NB4 (cell line): Measurements from ENCODE around the gene GPR108.

ENCODE experiments used
- DNase-seq: peaks from one replicate; pipeline ENCODE4 v3.0.0; 2010; ENCODE audit warnings: low read depth
- H3K4me3 ChIP-seq: one replicate; pipeline ENCODE4 v1.5.1; 2011; ENCODE audit warnings: mild to moderate bottlenecking, low read depth, low read length, moderate library complexity
- MYC ChIP-seq: IDR thresholded peaks from 2 replicates; pipeline ENCODE4 v1.6.1; 2011; ENCODE audit warnings: low read depth, low read length
- POLR2A ChIP-seq: IDR thresholded peaks from 2 replicates; pipeline ENCODE4 v1.6.1; 2011; ENCODE audit warnings: mild to moderate bottlenecking; ENCODE audit not compliant: insufficient read length; ENCODE audit errors: extremely low read depth
- TF ChIP-seq, protein P1 (sequence below): IDR thresholded peaks from one replicate; pipeline ENCODE4 v1.5.1; 2012; ENCODE audit warnings: low read depth, low read length
- TF ChIP-seq, protein P2 (sequence below): IDR thresholded peaks from 2 replicates; pipeline ENCODE4 v1.6.1; 2011; ENCODE audit warnings: low read depth, low read length

GPR108 gene

DNA sequence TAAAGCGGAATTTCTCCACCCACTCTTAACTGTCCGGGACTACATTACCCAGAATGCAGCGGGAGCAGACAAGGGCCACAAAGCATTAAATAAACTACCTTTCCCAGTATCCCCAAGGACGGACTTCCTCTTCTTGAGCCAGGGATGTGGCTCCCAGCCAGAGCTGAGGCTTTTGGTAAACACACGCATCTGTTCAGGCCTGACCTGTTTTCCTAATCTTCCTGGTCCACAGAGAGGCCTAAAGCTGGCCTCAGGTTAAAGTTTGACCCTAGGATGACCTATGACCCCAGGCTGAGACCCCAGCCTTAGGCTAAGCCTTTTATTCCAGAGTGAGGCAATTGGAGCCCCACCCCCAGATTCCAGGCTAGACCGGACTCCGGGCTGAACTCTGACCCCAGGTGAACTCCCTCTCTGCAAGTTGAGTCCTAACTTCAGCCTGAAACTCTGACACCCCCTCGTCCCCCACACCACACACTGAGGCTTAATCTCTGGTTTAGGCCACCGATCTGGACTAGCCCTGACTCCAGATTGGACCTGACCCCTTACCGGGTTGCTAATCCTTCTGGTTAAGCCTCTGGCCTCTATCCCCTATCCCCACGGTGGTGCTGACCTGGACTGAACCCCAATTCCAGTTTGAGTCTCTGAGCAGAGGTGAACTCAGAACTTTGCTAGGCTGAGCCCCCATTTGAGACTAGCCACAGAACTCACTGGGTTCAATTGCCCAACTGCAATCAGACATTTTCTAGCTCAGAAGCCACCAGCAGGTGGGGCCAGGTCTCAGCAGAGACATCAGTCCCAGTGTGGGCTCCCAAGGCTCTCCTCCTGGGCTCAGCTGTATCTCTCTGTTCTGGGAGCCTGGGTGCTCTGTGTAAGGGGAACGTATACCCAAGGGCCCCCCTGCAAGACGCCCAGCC is 750 bp upstream of the GPR108 start:
- TF ChIP-seq MYC = 0 out of 2 replicates have a peak, but pooled peaks have one; percentile 3
- no peak for TF ChIP-seq POLR2A
- TF ChIP-seq, protein P1, sequence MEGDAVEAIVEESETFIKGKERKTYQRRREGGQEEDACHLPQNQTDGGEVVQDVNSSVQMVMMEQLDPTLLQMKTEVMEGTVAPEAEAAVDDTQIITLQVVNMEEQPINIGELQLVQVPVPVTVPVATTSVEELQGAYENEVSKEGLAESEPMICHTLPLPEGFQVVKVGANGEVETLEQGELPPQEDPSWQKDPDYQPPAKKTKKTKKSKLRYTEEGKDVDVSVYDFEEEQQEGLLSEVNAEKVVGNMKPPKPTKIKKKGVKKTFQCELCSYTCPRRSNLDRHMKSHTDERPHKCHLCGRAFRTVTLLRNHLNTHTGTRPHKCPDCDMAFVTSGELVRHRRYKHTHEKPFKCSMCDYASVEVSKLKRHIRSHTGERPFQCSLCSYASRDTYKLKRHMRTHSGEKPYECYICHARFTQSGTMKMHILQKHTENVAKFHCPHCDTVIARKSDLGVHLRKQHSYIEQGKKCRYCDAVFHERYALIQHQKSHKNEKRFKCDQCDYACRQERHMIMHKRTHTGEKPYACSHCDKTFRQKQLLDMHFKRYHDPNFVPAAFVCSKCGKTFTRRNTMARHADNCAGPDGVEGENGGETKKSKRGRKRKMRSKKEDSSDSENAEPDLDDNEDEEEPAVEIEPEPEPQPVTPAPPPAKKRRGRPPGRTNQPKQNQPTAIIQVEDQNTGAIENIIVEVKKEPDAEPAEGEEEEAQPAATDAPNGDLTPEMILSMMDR = peak; percentile 47
- peak overlapping the region; percentile 25 for H3K4me3 ChIP-seq
- DNase-seq = peak; percentile 87

DNA sequence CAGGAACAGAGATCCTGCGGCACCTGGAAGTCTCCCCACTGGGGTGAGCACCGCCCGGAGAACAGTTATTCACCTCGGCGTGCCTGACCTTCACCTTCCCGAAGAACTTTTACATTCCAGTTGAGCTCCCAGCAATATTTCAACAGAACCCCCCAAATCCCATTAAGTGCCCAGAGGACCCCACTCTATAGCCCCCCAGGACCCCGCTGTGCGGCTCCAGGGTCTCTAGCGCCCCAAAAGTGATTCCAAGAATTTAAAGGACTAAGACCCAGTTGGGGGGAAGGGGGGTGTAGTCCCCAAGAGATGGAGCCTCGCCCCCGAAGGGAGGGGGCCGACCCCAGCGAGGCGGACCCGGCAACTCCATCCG is 480 bp downstream of the GPR108 start:
- TF ChIP-seq POLR2A = no peak
- TF ChIP-seq, protein P2, sequence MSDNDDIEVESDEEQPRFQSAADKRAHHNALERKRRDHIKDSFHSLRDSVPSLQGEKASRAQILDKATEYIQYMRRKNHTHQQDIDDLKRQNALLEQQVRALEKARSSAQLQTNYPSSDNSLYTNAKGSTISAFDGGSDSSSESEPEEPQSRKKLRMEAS = no peak
- TF ChIP-seq, protein P1 = no peak
- TF ChIP-seq MYC = no peak
- DNase-seq = no peak
- H3K4me3 ChIP-seq = peak overlapping the region; percentile 80

DNA sequence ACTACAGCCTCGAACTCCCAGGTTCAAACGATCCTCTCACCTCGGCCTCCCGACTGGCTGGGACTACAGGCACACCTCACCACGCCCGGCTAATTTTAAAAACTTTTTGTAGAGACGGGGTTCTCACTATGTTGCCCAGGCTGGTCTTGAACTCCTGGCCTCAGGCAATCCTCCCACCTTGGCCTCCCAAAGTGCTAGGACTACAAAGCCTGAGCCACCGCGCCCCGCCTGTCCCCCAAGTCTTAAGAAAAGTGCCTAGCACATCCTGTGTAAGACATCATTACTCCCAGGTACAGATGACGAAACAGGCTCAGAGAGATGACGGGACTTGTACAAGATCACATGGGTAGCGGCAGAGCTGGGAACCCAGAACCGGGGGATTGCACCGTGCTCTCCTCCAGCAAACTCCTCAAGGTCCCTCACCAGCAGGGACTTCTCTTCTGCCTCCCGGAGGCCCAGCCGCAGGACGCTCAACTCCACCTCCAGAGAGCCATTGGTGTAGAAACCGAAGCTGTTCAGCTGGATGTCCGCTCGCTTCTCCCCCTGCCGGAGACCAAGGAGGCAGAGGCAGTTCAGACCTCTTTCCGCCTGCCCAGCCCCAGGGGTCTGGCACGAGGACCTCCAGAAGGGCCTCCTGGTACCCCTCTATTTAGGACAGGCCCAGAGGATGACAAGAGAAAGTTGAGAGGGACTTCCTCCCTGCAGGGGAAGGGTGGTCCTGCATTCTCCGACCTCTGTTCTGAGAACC is 1.0 kb downstream of the GPR108 start:
- H3K4me3 ChIP-seq = peak overlapping the region; percentile 80
- peak; percentile 89 for DNase-seq
- TF ChIP-seq, protein P2 = peak; percentile 47; the same call in 1 of the 2 replicates
- TF ChIP-seq POLR2A (peak; percentile 38), MYC (peak; percentile 45; the same call in 1 of the 2 replicates)
- TF ChIP-seq, protein P1 = peak; percentile 45

DNA sequence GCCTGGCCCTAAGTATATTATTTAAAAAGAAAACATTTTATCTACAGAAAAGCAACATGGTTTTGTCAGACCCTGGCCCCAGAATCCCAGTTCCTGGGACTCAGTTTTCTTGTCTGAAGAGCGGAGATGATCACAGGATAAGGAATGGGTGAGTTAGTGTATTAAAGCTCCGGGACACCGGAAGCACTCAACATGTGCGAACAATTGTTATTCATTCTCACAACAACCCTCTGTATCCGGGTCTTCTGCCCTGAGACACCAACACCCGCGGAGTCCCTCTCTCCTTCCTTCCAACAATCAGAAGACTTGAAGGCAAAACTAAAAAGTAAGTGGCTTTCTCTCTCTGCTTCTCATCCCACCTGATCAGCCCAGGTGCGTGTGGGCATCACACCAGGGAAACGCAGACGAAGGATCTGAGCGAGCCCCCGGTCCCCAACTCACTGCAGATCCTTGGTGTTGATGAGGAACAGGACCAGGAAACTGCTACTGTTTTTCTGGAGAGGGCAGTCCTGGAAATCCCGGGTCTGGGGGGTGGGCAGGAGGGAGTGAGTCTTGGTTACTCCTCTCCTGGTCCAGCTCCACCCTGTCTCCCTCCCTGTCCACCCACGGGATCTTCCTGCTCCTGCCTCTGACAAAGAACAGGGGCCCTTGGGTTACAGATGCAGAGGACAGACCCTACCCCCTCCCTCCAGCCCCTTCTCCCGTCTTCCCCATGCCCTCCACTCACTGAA is 2.0 kb downstream of the GPR108 start:
- TF ChIP-seq, protein P2 = no peak
- no peak overlapping the region for H3K4me3 ChIP-seq
- DNase-seq = no peak

DNA sequence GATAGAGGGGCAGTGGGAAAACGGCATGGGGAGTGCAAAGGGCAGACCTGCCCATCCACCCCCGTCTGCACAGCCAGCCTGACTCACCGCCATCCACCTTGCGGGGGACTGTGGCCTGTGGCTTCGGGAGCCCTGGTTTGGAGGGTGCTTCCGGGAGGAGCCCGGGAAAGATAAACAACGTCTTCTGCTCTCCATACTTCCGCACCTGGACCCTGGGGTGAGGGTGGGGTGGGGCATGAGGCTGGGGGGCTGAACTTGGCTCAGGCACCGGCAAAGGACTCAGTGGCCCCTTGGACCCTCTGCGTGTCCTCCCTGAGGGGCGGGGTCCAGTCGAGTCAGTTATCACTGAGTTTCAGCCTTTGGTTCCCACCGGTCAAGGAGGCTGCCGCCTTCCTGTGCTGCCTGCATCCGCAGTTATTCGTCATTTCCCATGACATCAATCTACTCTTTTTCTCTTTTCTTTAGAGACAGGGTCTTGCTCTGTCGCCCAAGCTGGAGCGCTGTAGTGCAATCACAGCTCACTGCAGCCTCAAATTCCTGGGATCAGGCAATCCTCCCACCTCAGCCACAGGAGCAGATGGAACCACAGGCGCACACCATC is 3.2 kb downstream of the GPR108 start:
- TF ChIP-seq, protein P1 = no peak
- no peak for TF ChIP-seq POLR2A
- no peak for TF ChIP-seq MYC
- TF ChIP-seq, protein P2 = no peak
- DNase-seq = no peak
- H3K4me3 ChIP-seq = no peak overlapping the region
